OCI-LY3 (cell line): Measurements from ENCODE around the gene OSBPL9.

ENCODE experiments used
- H2AFZ ChIP-seq: fragments of 200-600, 300-600 bp; shearing (Covaris generic); 2 replicates; pipeline ENCODE4 v1.6.0; 2014; ENCODE audit warnings: antibody characterized with exemption, low read depth, low read length
- H3K27ac ChIP-seq: fragments of 200-600, 300-600 bp; sonication (generic); 2 replicates; pipeline ENCODE4 v1.5.1; 2014; ENCODE audit warnings: mild to moderate bottlenecking, low read length, moderate library complexity, mixed read lengths
- H3K27me3 ChIP-seq: fragments of 200-600, 300-600 bp; sonication (generic); 2 replicates; pipeline ENCODE4 v1.6.1; 2014; ENCODE audit warnings: low read depth, low read length, mixed read lengths
- H3K36me3 ChIP-seq: fragments of 200-600, 300-600 bp; sonication (generic); replicated peaks from 2 replicates; pipeline ENCODE3; 2014; ENCODE audit warnings: low read depth, low read length, mixed read lengths
- H3K4me1 ChIP-seq: fragments of 300-600, 200-600 bp; sonication (generic); 2 replicates; pipeline ENCODE4 v1.6.1; 2014; ENCODE audit warnings: low read length, mixed read lengths
- H3K4me2 ChIP-seq: fragments of 200-600, 300-600 bp; sonication (generic); 2 replicates; pipeline ENCODE4 v1.6.1; 2014; ENCODE audit warnings: low read length, mixed read lengths
- H3K4me3 ChIP-seq: fragments of 300-600, 200-600 bp; sonication (generic); 2 replicates; pipeline ENCODE4 v1.5.1; 2014; ENCODE audit warnings: antibody characterized with exemption, mild to moderate bottlenecking, low read length, moderate library complexity
- H3K79me2 ChIP-seq: fragments of 300-600, 200-600 bp; shearing (Covaris generic); 2 replicates; pipeline ENCODE4 v1.6.1; 2014; ENCODE audit warnings: mild to moderate bottlenecking, low read length, mixed read lengths
- H3K9ac ChIP-seq: fragments of 300-600, 200-600 bp; shearing (Covaris generic); 2 replicates; pipeline ENCODE4 v1.6.0; 2014; ENCODE audit warnings: mild to moderate bottlenecking, low read length, moderate library complexity
- H3K9me3 ChIP-seq: fragments of 200-600, 300-600 bp; shearing (Covaris generic); 2 replicates; pipeline ENCODE4 v1.6.1; 2014; ENCODE audit warnings: low read length, mixed read lengths; ENCODE audit not compliant: insufficient read depth
- H4K20me1 ChIP-seq: fragments of 200-600, 300-600 bp; sonication (generic); 2 replicates; pipeline ENCODE4 v1.6.1; 2016; ENCODE audit warnings: low read length, mixed read lengths; ENCODE audit not compliant: insufficient read depth
- CTCF ChIP-seq: fragments of 200-600, 300-600 bp; sonication (generic); IDR thresholded peaks from 2 replicates; pipeline ENCODE4 v1.5.1; 2014; ENCODE audit warnings: antibody characterized with exemption, low read length, low read depth
- EZH2phosphoT487 ChIP-seq: fragments of 200-600 bp; shearing (Covaris generic); IDR thresholded peaks from 2 replicates; pipeline ENCODE4 v1.6.1; 2018; ENCODE audit warnings: antibody characterized with exemption, mixed run types, low read depth

Gene OSBPL9

GRCh38 chr1:51679435-51679834 is 62.5 kb downstream of the OSBPL9 start:
- H3K9me3 ChIP-seq, result no peaks in the 10 kb centered on the region
- H3K4me3 ChIP-seq, result no peak overlapping the region
- no peaks in the 10 kb centered on the region for H3K27me3 ChIP-seq
- H3K4me1 ChIP-seq, result peaks cover 9% of the 10 kb centered on the region
- no peak overlapping the region for H3K27ac ChIP-seq
- H3K4me2 ChIP-seq, result no peak overlapping the region
- TF ChIP-seq EZH2phosphoT487, result no peak
- TF ChIP-seq CTCF, result no peak
- H3K36me3 ChIP-seq, result no peaks in the 10 kb centered on the region
- H2AFZ ChIP-seq, result no peak overlapping the region
- no peaks in the 10 kb centered on the region for H3K79me2 ChIP-seq
- no peak overlapping the region for H3K9ac ChIP-seq
- H4K20me1 ChIP-seq, result no peaks in the 10 kb centered on the region

GRCh38 chr1:51684776-51685175 is 67.9 kb downstream of the OSBPL9 start:
- H3K79me2 ChIP-seq, result no peaks in the 10 kb centered on the region

GRCh38 chr1:51686450-51686849 is 69.6 kb downstream of the OSBPL9 start:
- H3K9me3 ChIP-seq, result no peaks in the 10 kb centered on the region
- no peaks in the 10 kb centered on the region for H3K36me3 ChIP-seq
- no peak overlapping the region for H2AFZ ChIP-seq
- no peaks in the 10 kb centered on the region for H3K79me2 ChIP-seq
- TF ChIP-seq CTCF (no peak), EZH2phosphoT487 (no peak)
- H3K4me3 ChIP-seq, result no peak overlapping the region
- no peaks in the 10 kb centered on the region for H3K27me3 ChIP-seq
- H3K9ac ChIP-seq, result no peak overlapping the region
- no peak overlapping the region for H3K4me2 ChIP-seq
- no peaks in the 10 kb centered on the region for H4K20me1 ChIP-seq
- no peaks in the 10 kb centered on the region for H3K4me1 ChIP-seq
- no peak overlapping the region for H3K27ac ChIP-seq

More at GRCh38 chr1:51684776-51685175, 67.9 kb downstream of the OSBPL9 start:
- Histone ChIP-seq H3K4me2 (no peak overlapping the region), H2AFZ (no peak overlapping the region), H3K4me1 (no peaks in the 10 kb centered on the region), H3K4me3 (no peak overlapping the region), H4K20me1 (no peaks in the 10 kb centered on the region), H3K36me3 (no peaks in the 10 kb centered on the region), H3K27ac (no peak overlapping the region), H3K9me3 (no peaks in the 10 kb centered on the region), H3K9ac (no peak overlapping the region), H3K27me3 (no peaks in the 10 kb centered on the region)
- TF ChIP-seq CTCF (no peak), EZH2phosphoT487 (no peak)

- Histone ChIP-seq H3K4me2 (no peak overlapping the region), H3K9ac (no peak overlapping the region), H2AFZ (no peak overlapping the region), H3K36me3 (no peaks in the 10 kb centered on the region), H3K4me3 (no peak overlapping the region), H3K27ac (no peak overlapping the region), H3K9me3 (no peaks in the 10 kb centered on the region), H3K79me2 (no peaks in the 10 kb centered on the region), H4K20me1 (no peaks in the 10 kb centered on the region), H3K27me3 (no peaks in the 10 kb centered on the region), H3K4me1 (no peaks in the 10 kb centered on the region)
- TF ChIP-seq EZH2phosphoT487 (no peak), CTCF (no peak)
Measured at GRCh38 chr1:51689075-51689440, 72.2 kb downstream of the OSBPL9 start.
